HG02798 (cell line): ENCODE data around the gene FGF12.

Experiments
- ATAC-seq: cut with Tn5 transposase; IDR thresholded peaks from one replicate; pipeline ENCODE4 v1.9.1; 2021; ENCODE audit warnings: mild to moderate bottlenecking; ENCODE audit not compliant: unreplicated experiment, poor library complexity

The FGF12 gene

GRCh38 chr3:192514754-192515663 lies 212.3 kb downstream of the FGF12 start:
- ATAC-seq, result no peak

- no peak for ATAC-seq
These were observed 213.1 kb downstream of the FGF12 start for GRCh38 chr3:192514081-192514753.

GRCh38 chr3:192505731-192506130 lies 221.6 kb downstream of the FGF12 start:
- no peak for ATAC-seq

- ATAC-seq, result no peak
These were observed 225.9 kb downstream of the FGF12 start for GRCh38 chr3:192501401-192501800.

- no peak for ATAC-seq
These were observed 230.3 kb downstream of the FGF12 start for GRCh38 chr3:192496905-192497587.

- no peak for ATAC-seq
These were observed 233.2 kb downstream of the FGF12 start for GRCh38 chr3:192494174-192494573.

- ATAC-seq, result no peak
These were observed 236.6 kb downstream of the FGF12 start for GRCh38 chr3:192490720-192491119.

- no peak for ATAC-seq
These were observed 237.8 kb downstream of the FGF12 start for GRCh38 chr3:192489579-192489978.

- ATAC-seq, result no peak
These were observed 240.3 kb downstream of the FGF12 start for GRCh38 chr3:192487033-192487432.

- ATAC-seq, result no peak
These were observed 244.5 kb downstream of the FGF12 start for GRCh38 chr3:192482809-192483208.

- ATAC-seq, result no peak
These were observed 244.9 kb downstream of the FGF12 start for GRCh38 chr3:192482391-192482790.

GRCh38 chr3:192481638-192482037 lies 245.7 kb downstream of the FGF12 start:
- no peak for ATAC-seq

- peak; percentile 92 for ATAC-seq
These were observed 259.9 kb downstream of the FGF12 start for GRCh38 chr3:192467230-192468140.

GRCh38 chr3:192449036-192449435 lies 278.3 kb downstream of the FGF12 start:
- ATAC-seq, result no peak

- no peak for ATAC-seq
These were observed 281.3 kb downstream of the FGF12 start for GRCh38 chr3:192445770-192446644.

- ATAC-seq, result no peak
These were observed 282.6 kb downstream of the FGF12 start for GRCh38 chr3:192444791-192445106.

- ATAC-seq, result peak; percentile 94
These were observed 283.1 kb downstream of the FGF12 start for GRCh38 chr3:192444096-192444790.

GRCh38 chr3:192435241-192435640 lies 292.1 kb downstream of the FGF12 start:
- ATAC-seq, result no peak

GRCh38 chr3:192434186-192434585 lies 293.2 kb downstream of the FGF12 start:
- ATAC-seq, result no peak
